Measurements from ENCODE around the gene TRIM24.

The TRIM24 gene

DNA sequence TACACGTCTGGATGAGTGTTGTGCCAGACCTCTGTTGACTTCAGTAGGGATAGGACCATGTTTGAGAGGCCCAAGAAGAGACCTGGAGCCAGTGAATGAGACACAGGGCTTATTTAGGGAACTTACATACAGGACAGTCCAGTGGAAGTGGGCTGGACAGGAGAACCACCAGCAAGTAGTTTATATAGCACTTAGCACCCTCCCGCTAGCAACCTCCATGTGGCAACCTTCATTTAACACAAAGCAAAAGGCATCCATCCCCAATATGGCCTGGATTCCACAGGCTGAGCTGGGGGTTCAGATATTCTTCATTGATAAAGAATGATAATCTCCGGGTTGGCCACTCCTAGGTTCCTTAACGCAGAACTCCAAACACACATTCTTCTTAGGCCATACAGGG, 93.7 kb downstream of the TRIM24 start:
- TF ChIP-seq SPI1 (IDR thresholded peaks at IDR 0.05; ENCODE audit: borderline replicate concordance, low read depth) (no peak), GABPA (IDR thresholded peaks at IDR 0.05; ENCODE audit: low read depth) (no peak), POLR2AphosphoS5 (IDR thresholded peaks at IDR 0.05; ENCODE audit: low read depth) (no peak)
- TF ChIP-seq, protein P1, sequence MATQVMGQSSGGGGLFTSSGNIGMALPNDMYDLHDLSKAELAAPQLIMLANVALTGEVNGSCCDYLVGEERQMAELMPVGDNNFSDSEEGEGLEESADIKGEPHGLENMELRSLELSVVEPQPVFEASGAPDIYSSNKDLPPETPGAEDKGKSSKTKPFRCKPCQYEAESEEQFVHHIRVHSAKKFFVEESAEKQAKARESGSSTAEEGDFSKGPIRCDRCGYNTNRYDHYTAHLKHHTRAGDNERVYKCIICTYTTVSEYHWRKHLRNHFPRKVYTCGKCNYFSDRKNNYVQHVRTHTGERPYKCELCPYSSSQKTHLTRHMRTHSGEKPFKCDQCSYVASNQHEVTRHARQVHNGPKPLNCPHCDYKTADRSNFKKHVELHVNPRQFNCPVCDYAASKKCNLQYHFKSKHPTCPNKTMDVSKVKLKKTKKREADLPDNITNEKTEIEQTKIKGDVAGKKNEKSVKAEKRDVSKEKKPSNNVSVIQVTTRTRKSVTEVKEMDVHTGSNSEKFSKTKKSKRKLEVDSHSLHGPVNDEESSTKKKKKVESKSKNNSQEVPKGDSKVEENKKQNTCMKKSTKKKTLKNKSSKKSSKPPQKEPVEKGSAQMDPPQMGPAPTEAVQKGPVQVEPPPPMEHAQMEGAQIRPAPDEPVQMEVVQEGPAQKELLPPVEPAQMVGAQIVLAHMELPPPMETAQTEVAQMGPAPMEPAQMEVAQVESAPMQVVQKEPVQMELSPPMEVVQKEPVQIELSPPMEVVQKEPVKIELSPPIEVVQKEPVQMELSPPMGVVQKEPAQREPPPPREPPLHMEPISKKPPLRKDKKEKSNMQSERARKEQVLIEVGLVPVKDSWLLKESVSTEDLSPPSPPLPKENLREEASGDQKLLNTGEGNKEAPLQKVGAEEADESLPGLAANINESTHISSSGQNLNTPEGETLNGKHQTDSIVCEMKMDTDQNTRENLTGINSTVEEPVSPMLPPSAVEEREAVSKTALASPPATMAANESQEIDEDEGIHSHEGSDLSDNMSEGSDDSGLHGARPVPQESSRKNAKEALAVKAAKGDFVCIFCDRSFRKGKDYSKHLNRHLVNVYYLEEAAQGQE (IDR thresholded peaks at IDR 0.05; ENCODE audit: insufficient replicate concordance, low read depth) = no peak
- TF ChIP-seq, protein P2, sequence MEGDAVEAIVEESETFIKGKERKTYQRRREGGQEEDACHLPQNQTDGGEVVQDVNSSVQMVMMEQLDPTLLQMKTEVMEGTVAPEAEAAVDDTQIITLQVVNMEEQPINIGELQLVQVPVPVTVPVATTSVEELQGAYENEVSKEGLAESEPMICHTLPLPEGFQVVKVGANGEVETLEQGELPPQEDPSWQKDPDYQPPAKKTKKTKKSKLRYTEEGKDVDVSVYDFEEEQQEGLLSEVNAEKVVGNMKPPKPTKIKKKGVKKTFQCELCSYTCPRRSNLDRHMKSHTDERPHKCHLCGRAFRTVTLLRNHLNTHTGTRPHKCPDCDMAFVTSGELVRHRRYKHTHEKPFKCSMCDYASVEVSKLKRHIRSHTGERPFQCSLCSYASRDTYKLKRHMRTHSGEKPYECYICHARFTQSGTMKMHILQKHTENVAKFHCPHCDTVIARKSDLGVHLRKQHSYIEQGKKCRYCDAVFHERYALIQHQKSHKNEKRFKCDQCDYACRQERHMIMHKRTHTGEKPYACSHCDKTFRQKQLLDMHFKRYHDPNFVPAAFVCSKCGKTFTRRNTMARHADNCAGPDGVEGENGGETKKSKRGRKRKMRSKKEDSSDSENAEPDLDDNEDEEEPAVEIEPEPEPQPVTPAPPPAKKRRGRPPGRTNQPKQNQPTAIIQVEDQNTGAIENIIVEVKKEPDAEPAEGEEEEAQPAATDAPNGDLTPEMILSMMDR (IDR thresholded peaks at IDR 0.05; ENCODE audit: insufficient read depth, low read length) = no peak
- H3K4me3 ChIP-seq (replicated peaks; ENCODE audit: insufficient read depth, low read length) = no peak overlapping the region
- no peak for DNase-seq (ENCODE audit: low read depth in 1 of 2, low spot score in 1 of 2)
- H3K27ac ChIP-seq (replicated peaks) = no peak overlapping the region
- H3K27me3 ChIP-seq (ENCODE audit: insufficient read depth, poor library complexity, severe bottlenecking) = no peaks in the 10 kb centered on the region

DNA sequence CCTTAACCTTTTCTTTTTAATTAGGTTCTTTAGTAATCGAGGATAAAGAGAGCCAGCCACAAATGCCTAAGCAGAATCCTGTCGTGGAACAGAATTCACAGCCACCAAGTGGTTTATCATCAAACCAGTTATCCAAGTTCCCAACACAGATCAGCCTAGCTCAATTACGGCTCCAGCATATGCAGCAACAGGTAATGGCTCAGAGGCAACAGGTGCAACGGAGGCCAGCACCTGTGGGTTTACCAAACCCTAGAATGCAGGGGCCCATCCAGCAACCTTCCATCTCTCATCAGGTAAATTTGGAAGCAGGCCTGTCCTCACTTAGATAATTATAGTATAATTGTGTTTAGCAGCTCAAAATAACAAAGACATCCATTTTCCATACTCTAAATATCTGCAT, 94.6 kb downstream of the TRIM24 start:
- no peak for DNase-seq (ENCODE audit: low read depth in 1 of 2, low spot score in 1 of 2)
- Histone ChIP-seq H3K4me3 (replicated peaks; ENCODE audit: insufficient read depth, low read length) (no peak overlapping the region), H3K27me3 (ENCODE audit: insufficient read depth, poor library complexity, severe bottlenecking) (no peaks in the 10 kb centered on the region), H3K27ac (replicated peaks) (no peak overlapping the region)
- TF ChIP-seq SPI1 (IDR thresholded peaks at IDR 0.05; ENCODE audit: borderline replicate concordance, low read depth) (no peak), GABPA (IDR thresholded peaks at IDR 0.05; ENCODE audit: low read depth) (no peak)
- TF ChIP-seq, protein P1 (IDR thresholded peaks at IDR 0.05; ENCODE audit: insufficient replicate concordance, low read depth) = no peak

DNA sequence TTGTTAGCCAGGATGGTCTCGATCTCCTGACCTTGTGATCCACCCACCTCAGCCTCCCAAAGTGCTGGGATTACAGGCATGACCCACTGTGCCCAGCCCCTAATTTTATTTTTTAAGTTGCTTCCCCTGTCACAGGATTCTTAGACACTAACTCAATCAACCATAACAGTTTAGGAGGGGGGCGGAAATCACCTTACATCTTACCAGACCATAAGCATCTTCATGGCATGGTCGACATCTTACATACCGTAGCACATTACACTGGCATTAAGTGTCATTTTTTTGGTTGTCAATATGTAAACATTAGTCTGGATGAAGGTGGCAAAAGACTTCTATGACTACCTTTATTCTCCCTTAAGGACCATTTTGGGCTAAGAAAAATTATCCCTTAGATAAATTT, 95.6 kb downstream of the TRIM24 start:
- TF ChIP-seq, protein P2 (IDR thresholded peaks at IDR 0.05; ENCODE audit: insufficient read depth, low read length) = no peak
- TF ChIP-seq GABPA (IDR thresholded peaks at IDR 0.05; ENCODE audit: low read depth) (no peak), SPI1 (IDR thresholded peaks at IDR 0.05; ENCODE audit: borderline replicate concordance, low read depth) (no peak), POLR2AphosphoS5 (IDR thresholded peaks at IDR 0.05; ENCODE audit: low read depth) (no peak)
- TF ChIP-seq, protein P1 (IDR thresholded peaks at IDR 0.05; ENCODE audit: insufficient replicate concordance, low read depth) = no peak
- DNase-seq (ENCODE audit: low read depth in 1 of 2, low spot score in 1 of 2) = no peak
- Histone ChIP-seq H3K27ac (replicated peaks) (no peak overlapping the region), H3K27me3 (ENCODE audit: insufficient read depth, poor library complexity, severe bottlenecking) (no peaks in the 10 kb centered on the region), H3K4me3 (replicated peaks; ENCODE audit: insufficient read depth, low read length) (no peak overlapping the region)
